HepG2 (cell line): Measurements from ENCODE around the gene COX4I1. TPM values are rescaled to one million over a fixed set of nuclear protein-coding genes. Genes with fewer than 3 reads are reported as not detected.

ENCODE experiments used
- AHR ChIP-seq: IDR thresholded peaks from 2 replicates; pipeline ENCODE4 v1.6.1; 2018; ENCODE audit warnings: missing genetic modification reagents, missing compliant biosample characterization
- FOXJ3 ChIP-seq: sonication (generic); formaldehyde crosslinking; IDR thresholded peaks from 2 replicates; pipeline ENCODE4 v1.4.0; 2020; ENCODE audit warnings: missing genetic modification reagents, mild to moderate bottlenecking, borderline replicate concordance
- HNRNPL ChIP-seq: fragments of 200-400 bp; formaldehyde crosslinking; IDR thresholded peaks from 2 replicates; pipeline ENCODE4 v1.6.1; 2017; ENCODE audit warnings: mild to moderate bottlenecking, low read depth, low read length
- HOXD1 ChIP-seq: sonication (generic); formaldehyde crosslinking; IDR thresholded peaks from 2 replicates; pipeline ENCODE4 v1.5.0; 2020; ENCODE audit warnings: missing genetic modification reagents
- MLX ChIP-seq: IDR thresholded peaks from 2 replicates; pipeline ENCODE4 v1.6.1; 2016
- MYNN ChIP-seq: sonication (generic); formaldehyde crosslinking; IDR thresholded peaks from 2 replicates; pipeline ENCODE4 v1.4.0; 2020; ENCODE audit warnings: mild to moderate bottlenecking, low read depth, missing genetic modification reagents
- NR1H2 ChIP-seq: sonication (generic); formaldehyde crosslinking; IDR thresholded peaks from 2 replicates; pipeline ENCODE4 v1.8.1; 2022; ENCODE audit warnings: low read depth, missing genetic modification reagents, borderline replicate concordance
- PLRG1 ChIP-seq: fragments of 450-650 bp; conservative IDR thresholded peaks from 2 replicates; pipeline ENCODE4 v1.6.1; 2016
- RERE ChIP-seq: IDR thresholded peaks from 2 replicates; pipeline ENCODE4 v1.6.1; 2016; ENCODE audit warnings: low read depth, missing genetic modification reagents, missing compliant biosample characterization
- RXRA ChIP-seq: sonication (generic); formaldehyde crosslinking; IDR thresholded peaks from 2 replicates; pipeline ENCODE4 v1.5.1; 2020; ENCODE audit warnings: missing genetic modification reagents
- ZFY ChIP-seq: sonication (generic); formaldehyde crosslinking; IDR thresholded peaks from 2 replicates; pipeline ENCODE4 v1.4.0; 2020; ENCODE audit warnings: missing genetic modification reagents
- ZNF224 ChIP-seq: sonication (generic); formaldehyde crosslinking; IDR thresholded peaks from 2 replicates; pipeline ENCODE4 v1.5.0; 2020; ENCODE audit warnings: mild to moderate bottlenecking, missing genetic modification reagents
- ZNF703 ChIP-seq: sonication (generic); formaldehyde crosslinking; IDR thresholded peaks from 2 replicates; pipeline ENCODE4 v1.5.1; 2020; ENCODE audit warnings: missing genetic modification reagents, mild to moderate bottlenecking, moderate library complexity, borderline replicate concordance
- ZNF761 ChIP-seq: sonication (generic); formaldehyde crosslinking; conservative IDR thresholded peaks from 2 replicates; pipeline ENCODE4 v1.4.0; 2020; ENCODE audit warnings: mild to moderate bottlenecking, missing genetic modification reagents
- ZNF780A ChIP-seq: sonication (generic); formaldehyde crosslinking; IDR thresholded peaks from 2 replicates; pipeline ENCODE4 v1.8.0; 2022; ENCODE audit warnings: mild to moderate bottlenecking, missing genetic modification reagents, moderate library complexity
- ZSCAN9 ChIP-seq: IDR thresholded peaks from 2 replicates; pipeline ENCODE4 v1.6.1; 2016; ENCODE audit warnings: borderline replicate concordance
- polyA plus RNA-seq, 8 experiments: library from polyadenylated mRNA; depleted of rRNA in 3 of 8; stranded (reverse) in 7 of 8; unstranded in 1 of 8; fragments of >200 nt; fragmentation: Illumina TruSeq in 4 of 8; extraction: Trizol in 4 of 8; gene quantifications; 2 replicates each; pipeline versions ENCODE4 v1.2.1 to v1.2.3, GENCODE V29; 2011 to 2016; ENCODE audit warnings: low read depth in 4 of 8, missing spikeins in 1 of 8, mixed read lengths in 1 of 8; ENCODE audit not compliant: insufficient read depth in 1 of 8
- total RNA-seq, 5 experiments: library from RNA; depleted of rRNA; stranded (reverse); fragments of >200 nt; fragmentation: Illumina TruSeq; extraction: Trizol; gene quantifications; 2 replicates each; pipeline ENCODE4 v1.2.3, GENCODE V29; 2016; ENCODE audit warnings: low read depth in 1 of 5
- TF ChIP-seq, protein P1 (sequence below): sonication (generic); formaldehyde crosslinking; IDR thresholded peaks from 2 replicates; pipeline ENCODE4 v1.8.1; 2023; ENCODE audit warnings: missing genetic modification reagents, mild to moderate bottlenecking, borderline replicate concordance
- TF ChIP-seq, protein P2 (sequence below): sonication (generic); formaldehyde crosslinking; IDR thresholded peaks from 2 replicates; pipeline ENCODE4 v1.5.1; 2020; ENCODE audit warnings: mild to moderate bottlenecking, missing genetic modification reagents, borderline replicate concordance
- TF ChIP-seq, protein P3 (sequence below): sonication (generic); formaldehyde crosslinking; conservative IDR thresholded peaks from 2 replicates; pipeline ENCODE4 v1.8.0; 2022; ENCODE audit warnings: mild to moderate bottlenecking, moderate library complexity, missing genetic modification reagents
- TF ChIP-seq, protein P4 (sequence below): IDR thresholded peaks from 2 replicates; pipeline ENCODE4 v1.6.1; 2016; ENCODE audit warnings: missing genetic modification reagents, missing compliant biosample characterization

Gene COX4I1
- total and polyA plus RNA-seq, 2 of the 13 experiments (the other 11 are each of a cell fraction or from before 2014, with no cell fraction given): 658 to 902 TPM

- TF ChIP-seq MYNN (0 out of 2 replicates have a peak, but pooled peaks have one; percentile 17), ZFY (CRISPR knock-in tag) (no peak), ZNF761 (CRISPR knock-in tag) (no peak), AHR (no peak), ZNF780A (no peak), ZNF224 (CRISPR knock-in tag) (no peak), HOXD1 (CRISPR knock-in tag) (no peak), ZNF703 (CRISPR knock-in tag) (no peak), HNRNPL (no peak), NR1H2 (CRISPR knock-in tag) (no peak), MLX (CRISPR knock-in tag) (no peak), PLRG1 (no peak), ZSCAN9 (CRISPR knock-in tag) (0 out of 2 replicates have a peak, but pooled peaks have one; percentile 27), RXRA (CRISPR knock-in tag) (peak; percentile 51; the same call in 1 of the 2 replicates), RERE (CRISPR knock-in tag) (no peak), FOXJ3 (peak; percentile 51; the same call in 1 of the 2 replicates)
- TF ChIP-seq, protein P1, sequence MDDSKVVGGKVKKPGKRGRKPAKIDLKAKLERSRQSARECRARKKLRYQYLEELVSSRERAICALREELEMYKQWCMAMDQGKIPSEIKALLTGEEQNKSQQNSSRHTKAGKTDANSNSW (CRISPR knock-in tag): no peak
- TF ChIP-seq, protein P2, sequence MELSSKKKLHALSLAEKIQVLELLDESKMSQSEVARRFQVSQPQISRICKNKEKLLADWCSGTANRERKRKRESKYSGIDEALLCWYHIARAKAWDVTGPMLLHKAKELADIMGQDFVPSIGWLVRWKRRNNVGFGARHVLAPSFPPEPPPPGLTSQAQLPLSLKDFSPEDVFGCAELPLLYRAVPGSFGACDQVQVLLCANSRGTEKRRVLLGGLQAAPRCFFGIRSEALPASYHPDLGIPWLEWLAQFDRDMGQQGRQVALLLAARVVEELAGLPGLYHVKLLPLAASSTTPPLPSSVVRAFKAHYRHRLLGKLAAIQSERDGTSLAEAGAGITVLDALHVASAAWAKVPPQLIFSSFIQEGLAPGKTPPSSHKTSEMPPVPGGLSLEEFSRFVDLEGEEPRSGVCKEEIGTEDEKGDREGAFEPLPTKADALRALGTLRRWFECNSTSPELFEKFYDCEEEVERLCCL (CRISPR knock-in tag): no peak
- TF ChIP-seq, protein P3, sequence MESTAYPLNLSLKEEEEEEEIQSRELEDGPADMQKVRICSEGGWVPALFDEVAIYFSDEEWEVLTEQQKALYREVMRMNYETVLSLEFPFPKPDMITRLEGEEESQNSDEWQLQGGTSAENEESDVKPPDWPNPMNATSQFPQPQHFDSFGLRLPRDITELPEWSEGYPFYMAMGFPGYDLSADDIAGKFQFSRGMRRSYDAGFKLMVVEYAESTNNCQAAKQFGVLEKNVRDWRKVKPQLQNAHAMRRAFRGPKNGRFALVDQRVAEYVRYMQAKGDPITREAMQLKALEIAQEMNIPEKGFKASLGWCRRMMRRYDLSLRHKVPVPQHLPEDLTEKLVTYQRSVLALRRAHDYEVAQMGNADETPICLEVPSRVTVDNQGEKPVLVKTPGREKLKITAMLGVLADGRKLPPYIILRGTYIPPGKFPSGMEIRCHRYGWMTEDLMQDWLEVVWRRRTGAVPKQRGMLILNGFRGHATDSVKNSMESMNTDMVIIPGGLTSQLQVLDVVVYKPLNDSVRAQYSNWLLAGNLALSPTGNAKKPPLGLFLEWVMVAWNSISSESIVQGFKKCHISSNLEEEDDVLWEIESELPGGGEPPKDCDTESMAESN: no peak
- TF ChIP-seq, protein P4, sequence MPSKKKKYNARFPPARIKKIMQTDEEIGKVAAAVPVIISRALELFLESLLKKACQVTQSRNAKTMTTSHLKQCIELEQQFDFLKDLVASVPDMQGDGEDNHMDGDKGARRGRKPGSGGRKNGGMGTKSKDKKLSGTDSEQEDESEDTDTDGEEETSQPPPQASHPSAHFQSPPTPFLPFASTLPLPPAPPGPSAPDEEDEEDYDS (CRISPR knock-in tag): peak; percentile 64; the same call in 1 of the 2 replicates
Measured at GRCh38 chr16:85798283-85798776, 1.2 kb upstream of the COX4I1 start (continued).
